Left lung (tissue), 10 donors: ENCODE measurements around the gene KLHDC2. TPM values are rescaled to one million over a fixed set of nuclear protein-coding genes. Genes with fewer than 3 reads are reported as not detected.

Source experiments
- ATAC-seq: fragments of 200-7000 bp; cut with Tn5 transposase; one replicate; pipeline ENCODE4 v1.9.1; 2020; ENCODE audit warnings: moderate library complexity
- DNase-seq, 4 donors: peaks; one replicate each; pipeline ENCODE4 v3.0.0-alpha.2; 2013 to 2020
- H3K27ac ChIP-seq, 2 donors: fragments of 200-600 bp; sonication (generic) in 1 of 2; one replicate each; pipeline versions ENCODE4 v1.5.0 to v1.8.0; 2020 to 2021
- H3K27me3 ChIP-seq, 2 donors: fragments of 200-600 bp; sonication (generic) in 1 of 2; one replicate each; pipeline versions ENCODE4 v1.5.0 to v1.8.0; 2020 to 2021
- H3K36me3 ChIP-seq, 2 donors: fragments of 200-600 bp; sonication (generic) in 1 of 2; one replicate each; pipeline versions ENCODE4 v1.5.0 to v1.8.0; 2020 to 2021
- H3K4me1 ChIP-seq, 2 donors: fragments of 200-600 bp; one replicate each; pipeline ENCODE4 v1.8.0; 2021
- H3K4me3 ChIP-seq, 2 donors: fragments of 200-600 bp; sonication (generic) in 1 of 2; one replicate each; pipeline versions ENCODE4 v1.5.0 to v1.8.0; 2020 to 2021; ENCODE audit warnings: mild to moderate bottlenecking in 1 of 2
- H3K9me3 ChIP-seq, 2 donors: fragments of 200-600 bp; sonication (generic) in 1 of 2; one replicate each; pipeline versions ENCODE4 v1.5.0 to v1.8.0; 2020 to 2021
- intact Hi-C, 2 donors: fragments of 100-400 bp; cut with DNase I; formaldehyde crosslinking; loops; one replicate each; pipeline versions ENCODE4 v1.11.2 to v1.14.2; 2022
- polyA plus RNA-seq, 6 donors: library from polyadenylated mRNA; unstranded; fragments of 120-200 nt; gene quantifications; one replicate each; pipeline ENCODE4 v1.2.1, GENCODE V29; 2013; ENCODE audit not compliant: insufficient read length in 6 of 6
- total RNA-seq, 2 donors: library from RNA; stranded (reverse); fragmentation: NEBNext Ultra II Directional; extraction: Animal tissue kit (Norgen Biotek cat#: 25700); gene quantifications; one replicate each; pipeline ENCODE4 v1.2.1, GENCODE V29; 2021
- TF ChIP-seq, protein P1 (sequence below), 2 donors: fragments of 200-600 bp; sonication (generic) in 1 of 2; IDR thresholded peaks; one replicate each; pipeline versions ENCODE4 v1.5.0 to v1.8.0; 2021; ENCODE audit warnings: antibody characterized with exemption in 2 of 2
- donor health status: DM: no; HTN: yes; CAD: no.
- donor health status: DM: no; HTN: no; CAD: no.

Gene KLHDC2
- total and polyA plus RNA-seq, 8 donors: 32.6 to 138 (median 103) TPM

DNA sequence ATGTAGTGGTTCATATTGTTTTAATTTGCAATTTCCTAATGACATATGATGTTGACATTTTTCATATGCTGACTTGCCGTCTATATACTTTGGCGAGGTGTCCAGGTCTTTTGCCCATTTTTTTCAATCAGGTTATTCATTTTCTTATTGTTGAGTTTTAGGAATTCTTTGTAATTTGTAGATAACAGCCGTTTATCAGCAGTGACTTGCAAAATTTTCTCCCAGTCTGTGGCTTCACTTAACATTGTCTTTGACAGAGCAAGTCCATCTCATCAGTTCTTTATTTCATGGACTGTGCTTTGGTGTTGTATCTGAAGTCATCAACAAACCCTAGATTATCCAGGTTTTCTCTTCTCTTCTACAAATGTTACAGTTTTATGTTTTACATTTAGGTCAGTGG lies 12.6 kb upstream of the KLHDC2 start:
- no peak overlapping the region for H3K4me3 ChIP-seq
- H3K36me3 ChIP-seq: no peaks in the 10 kb centered on the region
- no peak for ATAC-seq
- no peaks in the 10 kb centered on the region for H3K9me3 ChIP-seq
- no peak for DNase-seq
- no peaks in the 10 kb centered on the region for H3K27me3 ChIP-seq
- intact Hi-C loops: no loop called here
- H3K4me1 ChIP-seq: no peaks in the 10 kb centered on the region
- H3K27ac ChIP-seq: no peak overlapping the region
- TF ChIP-seq, protein P1, sequence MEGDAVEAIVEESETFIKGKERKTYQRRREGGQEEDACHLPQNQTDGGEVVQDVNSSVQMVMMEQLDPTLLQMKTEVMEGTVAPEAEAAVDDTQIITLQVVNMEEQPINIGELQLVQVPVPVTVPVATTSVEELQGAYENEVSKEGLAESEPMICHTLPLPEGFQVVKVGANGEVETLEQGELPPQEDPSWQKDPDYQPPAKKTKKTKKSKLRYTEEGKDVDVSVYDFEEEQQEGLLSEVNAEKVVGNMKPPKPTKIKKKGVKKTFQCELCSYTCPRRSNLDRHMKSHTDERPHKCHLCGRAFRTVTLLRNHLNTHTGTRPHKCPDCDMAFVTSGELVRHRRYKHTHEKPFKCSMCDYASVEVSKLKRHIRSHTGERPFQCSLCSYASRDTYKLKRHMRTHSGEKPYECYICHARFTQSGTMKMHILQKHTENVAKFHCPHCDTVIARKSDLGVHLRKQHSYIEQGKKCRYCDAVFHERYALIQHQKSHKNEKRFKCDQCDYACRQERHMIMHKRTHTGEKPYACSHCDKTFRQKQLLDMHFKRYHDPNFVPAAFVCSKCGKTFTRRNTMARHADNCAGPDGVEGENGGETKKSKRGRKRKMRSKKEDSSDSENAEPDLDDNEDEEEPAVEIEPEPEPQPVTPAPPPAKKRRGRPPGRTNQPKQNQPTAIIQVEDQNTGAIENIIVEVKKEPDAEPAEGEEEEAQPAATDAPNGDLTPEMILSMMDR (IDR thresholded peaks at IDR 0.05): no peak

DNA sequence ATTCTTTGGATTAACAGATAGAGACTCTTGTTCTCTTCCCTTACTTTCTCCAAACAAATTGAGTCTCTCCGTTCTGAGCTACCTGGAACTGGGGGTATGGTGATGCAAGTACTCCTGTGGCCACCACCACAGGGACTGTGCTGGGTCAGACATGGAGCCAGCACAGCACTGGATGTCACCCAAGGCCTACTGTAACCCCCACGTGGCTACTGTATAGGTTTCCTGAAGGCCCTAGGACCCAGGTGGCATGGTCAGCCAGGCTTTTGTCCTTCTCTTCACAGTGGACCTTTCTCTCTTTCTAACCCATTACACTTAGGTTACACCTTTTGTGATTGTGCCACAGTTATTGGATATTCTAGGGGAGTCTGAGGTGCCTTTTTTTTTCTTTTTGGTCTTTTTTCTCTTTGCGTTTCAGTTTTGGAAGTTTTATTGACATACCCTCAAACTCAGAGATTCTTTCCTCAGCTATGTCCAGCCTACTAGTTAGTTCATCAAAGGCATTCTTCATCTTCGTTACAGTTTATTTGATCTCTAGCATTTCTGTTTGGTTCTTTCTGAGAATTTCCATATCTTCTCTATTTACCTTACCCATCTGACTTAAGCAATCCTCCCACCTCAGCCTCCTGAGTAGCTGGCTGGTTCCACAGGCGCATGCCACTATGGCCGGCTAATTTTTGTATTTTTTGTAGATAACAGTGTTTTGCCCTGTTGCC lies 6.0 kb upstream of the KLHDC2 start:
- Histone ChIP-seq H3K9me3 (no peaks in the 10 kb centered on the region), H3K4me3 (no peak overlapping the region), H3K4me1 (peaks cover 0 to 4% of the 10 kb centered on the region in 2 donors), H3K27ac (no peak overlapping the region), H3K27me3 (no peaks in the 10 kb centered on the region), H3K36me3 (no peaks in the 10 kb centered on the region)
- DNase-seq: no peak
- no peak for ATAC-seq
- intact Hi-C loops: no loop called here
- TF ChIP-seq, protein P1 (IDR thresholded peaks at IDR 0.05): no peak

DNA sequence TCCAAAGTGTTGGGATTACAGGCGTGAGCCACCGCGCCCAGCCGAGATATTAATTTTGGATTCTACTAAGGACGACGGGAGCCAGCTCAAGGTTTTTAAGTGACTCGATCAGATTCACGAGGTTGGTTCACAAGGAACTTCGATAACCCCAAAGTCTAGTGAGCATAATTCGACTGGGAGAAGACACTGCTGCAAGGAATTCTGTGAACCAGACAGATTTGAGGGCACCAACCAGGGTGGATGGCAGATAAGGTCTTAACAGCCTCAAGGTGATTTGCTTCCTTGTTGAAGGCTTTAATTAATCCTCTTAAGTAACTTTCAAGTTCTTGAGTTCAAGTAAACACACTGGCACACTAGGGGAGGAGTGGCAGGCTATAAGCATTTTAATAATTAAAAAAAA lies 1.1 kb upstream of the KLHDC2 start:
- H3K27ac ChIP-seq: peak overlapping the region; percentile 94 to 99
- intact Hi-C loops: no loop called here
- H3K4me1 ChIP-seq: peaks cover 9 to 38% of the 10 kb centered on the region in 2 donors
- no peaks in the 10 kb centered on the region for H3K9me3 ChIP-seq
- H3K4me3 ChIP-seq: peak overlapping the region; percentile 91 to 92
- no peaks in the 10 kb centered on the region for H3K27me3 ChIP-seq
- ATAC-seq (no peak), DNase-seq (peak in 1 of 4 donors; percentile 19)
- TF ChIP-seq, protein P1 (IDR thresholded peaks at IDR 0.05): no peak
- peaks cover 0 to 2% of the 10 kb centered on the region in 2 donors for H3K36me3 ChIP-seq

DNA sequence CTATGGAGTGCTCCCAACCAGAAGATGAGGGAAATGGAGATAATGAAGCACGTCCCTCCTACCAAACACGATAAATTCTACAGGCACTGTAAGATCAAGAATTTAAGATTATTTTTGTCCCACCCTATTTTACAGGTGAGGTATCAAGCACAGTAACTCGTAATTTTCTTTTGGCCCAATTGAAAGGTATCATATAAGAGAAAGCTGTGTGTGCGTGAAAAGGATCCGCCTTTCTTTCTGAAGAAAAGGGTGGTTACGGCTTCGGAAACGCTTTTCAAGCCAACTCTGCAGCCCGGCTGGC lies 733 bp upstream of the KLHDC2 start:
- H3K4me1 ChIP-seq: peaks cover 9 to 38% of the 10 kb centered on the region in 2 donors
- peak overlapping the region; percentile 94 to 99 for H3K27ac ChIP-seq
- intact Hi-C loops: no loop called here
- TF ChIP-seq, protein P1 (IDR thresholded peaks at IDR 0.05): no peak
- peaks cover 0 to 6% of the 10 kb centered on the region in 2 donors for H3K36me3 ChIP-seq
- H3K9me3 ChIP-seq: no peaks in the 10 kb centered on the region
- no peak for ATAC-seq
- H3K4me3 ChIP-seq: peak overlapping the region; percentile 91 to 92
- no peaks in the 10 kb centered on the region for H3K27me3 ChIP-seq
- DNase-seq: no peak

DNA sequence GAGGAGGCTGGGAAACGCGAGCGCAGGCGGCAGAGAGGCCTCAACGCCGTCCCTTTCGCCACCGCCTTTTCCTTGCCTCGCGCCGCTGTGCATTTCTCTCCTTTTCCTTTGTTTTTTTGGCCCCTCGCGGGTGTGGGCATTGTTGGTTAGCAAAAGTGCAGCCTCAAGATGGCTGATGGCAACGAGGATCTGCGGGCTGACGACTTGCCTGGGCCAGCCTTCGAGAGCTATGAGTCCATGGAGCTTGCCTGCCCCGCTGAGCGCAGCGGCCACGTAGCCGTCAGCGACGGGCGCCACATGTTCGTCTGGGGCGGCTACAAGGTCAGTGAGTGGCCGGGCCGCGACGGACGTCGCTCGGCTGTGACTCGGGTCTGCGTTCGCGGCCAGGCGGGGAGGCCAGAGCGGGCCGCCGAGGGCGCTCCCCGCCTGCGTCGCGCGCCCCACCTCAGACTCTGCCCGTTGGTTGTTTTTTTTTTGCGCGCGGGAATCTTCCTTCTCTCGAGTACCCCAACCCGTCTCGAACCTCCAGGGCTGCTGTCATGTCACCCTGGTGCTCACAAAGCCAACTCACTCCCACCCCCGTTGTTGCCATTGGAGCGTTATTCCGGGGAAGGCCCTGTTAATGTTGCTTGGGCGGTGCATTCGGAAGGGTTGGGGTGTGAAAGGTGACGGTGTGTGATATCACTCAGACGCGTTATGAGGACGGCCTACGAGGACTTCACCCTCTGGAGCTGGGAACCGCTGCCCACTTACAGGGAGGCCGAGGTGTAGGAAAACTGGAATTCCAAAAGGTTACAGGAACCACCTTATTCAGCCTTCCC lies 558 bp downstream of the KLHDC2 start:
- intact Hi-C loops: no loop called here
- peaks cover 9 to 38% of the 10 kb centered on the region in 2 donors for H3K4me1 ChIP-seq
- H3K27me3 ChIP-seq: no peaks in the 10 kb centered on the region
- H3K36me3 ChIP-seq: peaks cover 0 to 14% of the 10 kb centered on the region in 2 donors
- peak overlapping the region; percentile 94 to 99 for H3K27ac ChIP-seq
- peak; percentile 45 to 89 (median 68) for DNase-seq
- ATAC-seq: peak; percentile 58
- TF ChIP-seq, protein P1 (IDR thresholded peaks at IDR 0.05): no peak
- no peaks in the 10 kb centered on the region for H3K9me3 ChIP-seq
- peak overlapping the region; percentile 91 to 92 for H3K4me3 ChIP-seq
